AG09319 (cell line): ENCODE results near the gene LAP3.
A peak's percentile ranks its signal among the peaks of the same experiment; 100 is the strongest.
"Not testable (repeated sequence)": the region's sequence is repeated elsewhere in the genome, so short reads cannot be mapped to it uniquely, and the experiment has no call there.

ENCODE experiments used
- DNase-seq: peaks from one replicate; pipeline ENCODE4 v3.0.0-alpha.2; 2010; ENCODE audit warnings: low read depth; ENCODE audit errors: extremely low read depth
- TF ChIP-seq, protein P1 (sequence below): IDR thresholded peaks from 2 replicates; pipeline ENCODE4 v1.5.1; 2011; ENCODE audit warnings: low read depth, mild to moderate bottlenecking, inconsistent platforms, low read length, moderate library complexity

Gene LAP3

GRCh38 chr4:17562157-17562556 is 14.8 kb upstream of the LAP3 start:
- TF ChIP-seq, protein P1, sequence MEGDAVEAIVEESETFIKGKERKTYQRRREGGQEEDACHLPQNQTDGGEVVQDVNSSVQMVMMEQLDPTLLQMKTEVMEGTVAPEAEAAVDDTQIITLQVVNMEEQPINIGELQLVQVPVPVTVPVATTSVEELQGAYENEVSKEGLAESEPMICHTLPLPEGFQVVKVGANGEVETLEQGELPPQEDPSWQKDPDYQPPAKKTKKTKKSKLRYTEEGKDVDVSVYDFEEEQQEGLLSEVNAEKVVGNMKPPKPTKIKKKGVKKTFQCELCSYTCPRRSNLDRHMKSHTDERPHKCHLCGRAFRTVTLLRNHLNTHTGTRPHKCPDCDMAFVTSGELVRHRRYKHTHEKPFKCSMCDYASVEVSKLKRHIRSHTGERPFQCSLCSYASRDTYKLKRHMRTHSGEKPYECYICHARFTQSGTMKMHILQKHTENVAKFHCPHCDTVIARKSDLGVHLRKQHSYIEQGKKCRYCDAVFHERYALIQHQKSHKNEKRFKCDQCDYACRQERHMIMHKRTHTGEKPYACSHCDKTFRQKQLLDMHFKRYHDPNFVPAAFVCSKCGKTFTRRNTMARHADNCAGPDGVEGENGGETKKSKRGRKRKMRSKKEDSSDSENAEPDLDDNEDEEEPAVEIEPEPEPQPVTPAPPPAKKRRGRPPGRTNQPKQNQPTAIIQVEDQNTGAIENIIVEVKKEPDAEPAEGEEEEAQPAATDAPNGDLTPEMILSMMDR: no peak
- DNase-seq: no peak

- DNase-seq: no peak
- TF ChIP-seq, protein P1: no peak
Observed at GRCh38 chr4:17565846-17566245, 11.2 kb upstream of the LAP3 start.

DNA sequence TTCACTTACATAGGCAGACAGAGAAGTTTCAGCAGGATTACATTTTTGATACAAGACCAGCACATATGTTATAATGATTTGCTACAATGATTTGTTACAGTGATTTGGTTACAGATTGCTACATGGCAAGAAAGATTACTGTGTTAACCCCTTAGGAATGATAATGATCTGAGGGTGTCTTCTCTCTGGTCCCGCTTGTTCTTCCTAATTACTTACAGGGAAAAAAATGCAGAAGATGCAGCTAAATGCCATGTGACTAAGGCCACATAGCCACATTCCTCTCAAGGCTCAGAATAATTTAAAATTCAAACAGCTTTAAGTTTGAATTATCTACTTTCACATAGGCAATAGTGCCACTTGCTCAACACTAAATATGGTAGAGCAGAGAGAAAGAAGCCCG is 9.7 kb upstream of the LAP3 start:
- DNase-seq: no peak
- TF ChIP-seq, protein P1: no peak

DNA sequence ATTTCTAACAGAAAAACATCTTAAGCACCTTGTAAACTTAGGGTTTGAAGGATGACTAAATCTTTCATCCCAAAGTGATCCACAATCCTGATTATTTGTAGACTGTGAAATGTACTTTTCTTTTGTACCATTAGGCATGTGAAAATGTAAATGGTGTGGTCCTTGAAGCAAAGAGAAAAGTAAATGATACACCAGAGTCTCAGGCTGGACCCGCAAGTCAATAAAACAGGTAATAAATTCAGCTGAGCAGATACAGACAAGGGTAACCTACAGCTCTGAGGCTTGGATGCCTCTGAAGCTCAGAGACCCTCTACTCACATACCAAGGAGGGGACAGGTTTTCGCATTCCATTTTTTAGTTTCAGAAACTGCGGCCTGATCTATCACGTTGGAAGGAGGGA is 2.8 kb upstream of the LAP3 start:
- TF ChIP-seq, protein P1: no peak
- DNase-seq: no peak

GRCh38 chr4:17575177-17575576 is 1.8 kb upstream of the LAP3 start:
- DNase-seq: not testable (repeated sequence)

DNA sequence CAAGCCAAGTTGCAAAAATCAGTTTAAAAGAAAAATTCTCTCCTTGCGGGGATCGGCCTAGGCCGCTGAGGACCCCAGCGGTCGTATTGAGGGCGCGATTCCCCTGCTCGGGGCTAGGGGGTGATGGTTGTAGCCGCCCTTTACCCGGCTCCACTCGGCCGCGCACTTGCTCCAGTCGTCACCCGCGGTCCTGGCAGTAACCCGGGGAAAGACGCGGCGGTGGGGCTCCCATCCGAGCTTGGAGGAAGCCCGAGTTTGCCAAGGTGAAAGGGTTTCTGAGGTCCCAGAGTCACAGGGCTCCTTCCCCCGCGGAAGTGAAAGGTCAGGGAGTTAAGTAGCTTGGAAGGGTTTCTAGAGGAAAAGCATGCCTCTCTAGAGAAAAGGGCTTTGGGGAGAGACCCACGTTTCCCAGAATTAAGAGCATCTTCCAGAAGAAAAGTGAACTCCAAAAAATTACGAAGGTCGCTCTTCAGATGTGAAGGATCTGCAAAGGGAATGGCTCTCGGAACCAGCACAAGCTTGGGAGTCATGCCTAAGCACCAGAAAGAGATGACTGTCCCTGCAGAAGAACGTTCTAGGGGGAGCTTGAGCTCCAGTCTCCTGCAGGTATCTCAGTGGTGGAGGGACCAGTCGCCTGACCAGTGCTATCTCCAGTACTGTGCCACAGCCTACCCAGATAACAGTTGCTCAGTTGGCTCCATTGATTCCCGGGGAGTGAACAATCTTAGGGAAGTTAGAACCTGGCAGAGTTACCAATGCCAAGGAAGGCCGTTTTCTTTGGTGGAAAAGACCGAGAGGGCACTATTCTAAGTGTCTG is 875 bp downstream of the LAP3 start:
- DNase-seq: no peak
- TF ChIP-seq, protein P1: peak; percentile 9

DNA sequence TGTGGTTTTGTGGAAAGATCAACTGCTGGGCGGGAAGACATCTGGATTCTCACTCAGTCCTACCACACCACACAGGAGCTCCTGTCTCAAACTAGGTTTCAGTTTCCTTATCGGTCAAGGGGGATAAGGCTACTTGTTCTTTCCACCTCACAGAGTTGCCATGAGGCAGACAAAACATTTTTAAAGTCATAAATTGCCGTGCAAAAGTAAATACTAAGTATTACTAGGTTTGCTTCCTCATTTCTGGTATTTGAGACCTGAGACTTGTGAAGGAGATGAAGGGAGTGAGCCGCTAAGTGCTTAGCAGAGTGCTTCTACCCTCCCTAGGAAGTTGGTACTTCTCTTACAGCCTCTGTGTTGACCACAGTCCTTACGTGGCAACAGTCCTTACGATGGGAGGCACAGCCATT is 1.5 kb downstream of the LAP3 start:
- no peak for DNase-seq

More for the DNA sequence above, 1.5 kb downstream of the LAP3 start:
- TF ChIP-seq, protein P1: no peak
